HG03571 (cell line): ENCODE results near the gene LCE3D.
"Not testable (repeated sequence)": the region's sequence is repeated elsewhere in the genome, so short reads cannot be mapped to it uniquely, and the experiment has no call there.

Source experiments
- ATAC-seq: cut with Tn5 transposase; IDR thresholded peaks from one replicate; pipeline ENCODE4 v1.9.1; 2021; ENCODE audit not compliant: unreplicated experiment

LCE3D gene

GRCh38 chr1:152580433-152580832 lies at the start of gene LCE3D:
Gene LCE3D, minus strand, starts transcription at chr1:152580516. Its CDS starts 580 bp downstream, at chr1:152579936.
- ATAC-seq = no peak

- ATAC-seq = no peak
Measured at GRCh38 chr1:152626744-152627143, 46.4 kb upstream of the LCE3D start.

GRCh38 chr1:152623203-152623844 lies 43.0 kb upstream of the LCE3D start:
- ATAC-seq = no peak

DNA sequence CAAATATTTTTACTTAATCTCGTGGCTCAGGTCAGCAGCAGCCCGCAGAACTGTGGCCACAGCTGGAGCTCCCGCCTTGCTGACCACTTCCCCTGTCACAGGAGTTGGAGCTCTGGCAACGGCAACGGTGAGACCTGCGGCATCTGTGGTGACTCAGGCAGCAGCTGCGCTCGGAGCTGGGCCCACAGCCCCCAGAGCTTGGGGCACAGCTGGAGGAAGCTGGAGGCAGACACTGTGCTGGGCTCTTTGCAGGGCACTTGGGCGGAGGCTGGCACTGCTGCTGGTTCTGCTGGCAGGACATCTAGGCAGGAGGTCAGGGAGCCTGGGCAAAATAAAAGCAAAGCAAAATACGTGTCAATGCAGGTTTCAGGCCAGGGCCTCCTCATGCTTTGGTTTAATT lies 42.5 kb upstream of the LCE3D start, which contains the start of gene LCE3A:
TSS of gene LCE3A (minus strand) at position 301 of the 400 bp plus-strand sequence. CDS start at position 301, 0 bp downstream.
- ATAC-seq = no peak

- no peak for ATAC-seq
Measured at GRCh38 chr1:152621993-152622392, 41.7 kb upstream of the LCE3D start.

DNA sequence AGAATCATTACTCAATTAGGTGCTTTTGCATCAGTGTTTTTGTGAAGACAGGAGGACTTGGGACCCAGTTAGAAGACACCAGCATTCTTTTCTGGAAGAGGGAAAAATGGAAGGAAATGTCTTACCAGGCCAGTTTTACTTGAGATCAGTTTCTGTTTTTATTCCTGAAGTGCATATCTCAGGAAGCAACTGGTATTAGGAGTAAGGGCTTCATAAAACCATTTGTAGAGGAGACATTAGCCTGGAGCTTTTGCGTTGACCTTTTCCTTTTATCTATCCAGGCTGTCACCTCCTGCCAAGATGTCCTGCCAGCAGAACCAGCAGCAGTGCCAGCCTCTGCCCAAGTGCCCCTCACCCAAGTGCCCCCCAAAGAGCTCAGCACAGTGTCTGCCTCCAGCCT lies 33.2 kb upstream of the LCE3D start, which contains the start of gene LCE3B:
TSS of gene LCE3B (plus strand) at position 301 of the 400 bp plus-strand sequence. CDS start at position 301, 0 bp downstream.
- no peak for ATAC-seq

DNA sequence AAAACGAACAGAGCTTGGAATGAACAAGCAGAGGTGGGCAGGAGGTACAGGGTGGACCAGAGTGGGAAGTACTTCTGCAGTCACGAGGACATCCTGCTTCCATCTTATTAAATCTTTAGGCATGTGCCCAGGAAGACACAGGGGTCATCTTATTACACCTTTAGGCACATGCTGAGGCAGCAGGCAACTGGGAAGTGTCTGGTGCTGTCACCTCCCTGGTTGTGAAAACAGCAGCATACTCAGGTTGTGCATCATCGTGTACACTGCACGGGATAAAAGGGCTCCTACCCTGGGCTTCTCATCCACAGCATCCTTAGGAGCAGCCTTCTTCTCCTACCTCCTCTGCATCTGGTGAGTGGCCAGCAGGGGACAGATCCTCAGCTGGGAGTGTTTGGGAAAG lies 19.6 kb upstream of the LCE3D start, which contains the start of gene LCE3C:
TSS of gene LCE3C (plus strand) at position 301 of the 400 bp plus-strand sequence. CDS start 498 bp downstream, outside the sequence.
- no peak for ATAC-seq

- ATAC-seq = no peak
Measured at GRCh38 chr1:152596986-152597385, 16.7 kb upstream of the LCE3D start.

DNA sequence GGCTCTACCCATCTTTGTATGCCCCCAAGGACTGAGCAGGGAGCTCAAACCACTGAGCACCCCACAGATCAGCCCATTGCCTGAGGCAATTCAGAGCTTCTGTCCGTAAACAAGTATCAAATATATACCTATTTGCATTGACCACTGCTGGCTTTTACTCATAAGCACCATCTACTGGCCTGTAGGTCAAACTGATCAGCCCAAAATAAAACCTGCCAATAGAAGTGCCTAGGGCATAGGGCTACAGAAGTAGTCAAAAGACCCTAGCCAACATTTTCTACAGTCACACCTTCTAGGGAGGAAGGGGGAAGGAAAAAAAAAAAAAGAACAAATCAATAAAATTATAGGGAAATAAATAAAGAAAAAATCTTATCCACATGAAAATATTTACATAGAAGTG lies 5.3 kb upstream of the LCE3D start:
- no peak for ATAC-seq

GRCh38 chr1:152582647-152583046 lies 2.3 kb upstream of the LCE3D start:
- no peak for ATAC-seq

GRCh38 chr1:152579526-152579925 lies 790 bp downstream of the LCE3D start:
- not testable (repeated sequence) for ATAC-seq

DNA sequence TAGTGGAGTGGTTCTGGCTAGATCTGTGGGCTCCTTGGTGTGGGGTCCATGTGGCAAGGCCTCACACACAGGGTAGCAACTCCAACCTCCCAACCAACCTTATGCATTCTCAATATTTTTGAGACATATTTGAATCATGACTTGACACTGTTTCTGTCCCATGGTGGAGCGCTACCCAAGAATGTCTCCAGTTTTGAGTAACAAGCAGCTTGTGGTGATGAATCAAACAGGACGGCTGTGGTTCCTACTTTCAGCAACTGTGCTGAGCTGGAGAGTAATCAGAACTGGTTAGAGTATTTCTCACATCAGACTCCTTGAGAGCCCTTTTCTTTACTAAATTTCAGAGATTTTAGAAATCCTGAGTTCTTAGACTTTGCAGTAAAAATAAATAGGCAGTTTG lies 3.1 kb downstream of the LCE3D start:
- no peak for ATAC-seq

DNA sequence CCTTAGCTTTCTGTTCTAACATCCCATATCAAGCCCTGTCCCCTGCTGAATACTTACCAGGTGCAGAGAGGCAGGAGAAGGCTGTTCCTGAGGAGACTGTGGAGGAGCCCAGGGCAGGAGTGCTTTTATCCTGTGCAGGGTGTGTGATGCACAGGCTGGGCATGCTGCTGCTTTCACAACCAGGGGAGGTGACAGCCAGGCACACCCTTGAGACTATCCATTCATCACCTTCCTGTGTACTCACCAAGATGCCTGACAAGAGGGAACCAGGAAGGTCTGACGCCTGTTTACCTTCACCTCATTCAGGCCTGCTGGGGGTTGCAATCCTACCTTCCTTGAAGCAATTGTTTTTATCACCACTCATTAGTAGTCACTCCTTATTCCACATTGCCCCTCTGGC lies 13.6 kb downstream of the LCE3D start, which contains the start of gene LCE3E:
TSS of gene LCE3E (minus strand) at position 100 of the 400 bp plus-strand sequence. CDS start 572 bp downstream, outside the sequence.
- ATAC-seq = no peak

- ATAC-seq = no peak
Measured at GRCh38 chr1:152565535-152566215, 14.6 kb downstream of the LCE3D start.

GRCh38 chr1:152565115-152565514 lies 15.2 kb downstream of the LCE3D start:
- no peak for ATAC-seq

GRCh38 chr1:152548358-152548757 lies 32.0 kb downstream of the LCE3D start:
- not testable (repeated sequence) for ATAC-seq

DNA sequence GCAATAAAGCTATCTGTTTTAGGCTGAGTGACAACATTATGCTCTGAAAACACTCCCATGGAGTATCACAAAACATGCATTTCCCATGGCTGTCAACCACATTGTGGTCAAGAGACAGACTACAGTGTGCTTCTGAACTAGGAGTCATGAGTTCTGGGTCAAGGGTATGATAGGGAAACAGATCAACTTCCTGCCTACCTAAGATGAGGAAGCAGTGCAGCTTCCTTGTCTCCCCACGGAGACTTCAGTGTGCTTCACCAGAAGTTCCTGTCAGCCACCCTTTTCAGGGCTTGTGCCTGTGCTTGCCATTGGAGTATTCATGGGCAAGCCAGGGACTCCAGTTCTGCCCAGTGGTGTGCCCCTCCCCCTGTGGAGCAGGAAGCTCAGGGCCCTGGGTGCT lies 33.6 kb downstream of the LCE3D start:
- no peak for ATAC-seq

DNA sequence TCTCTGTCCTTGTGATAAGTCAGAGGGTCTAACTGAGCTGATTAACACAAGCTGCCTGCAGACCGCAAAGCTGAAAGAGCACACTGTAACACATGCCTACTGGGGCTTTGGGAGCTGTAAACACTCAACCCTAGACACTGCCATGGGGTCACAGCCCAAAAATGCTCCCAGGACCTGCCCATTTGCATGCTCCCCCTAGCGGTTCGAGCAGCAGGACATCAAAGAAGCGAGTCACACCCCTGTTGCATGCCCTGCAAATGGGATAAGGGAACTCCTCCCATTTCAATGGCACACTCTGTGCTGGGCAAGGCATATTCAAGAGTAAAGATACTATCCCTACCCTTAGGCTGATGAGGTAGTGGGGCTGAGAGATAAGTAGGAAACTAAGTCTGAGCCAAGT lies 36.5 kb downstream of the LCE3D start:
- ATAC-seq = no peak

DNA sequence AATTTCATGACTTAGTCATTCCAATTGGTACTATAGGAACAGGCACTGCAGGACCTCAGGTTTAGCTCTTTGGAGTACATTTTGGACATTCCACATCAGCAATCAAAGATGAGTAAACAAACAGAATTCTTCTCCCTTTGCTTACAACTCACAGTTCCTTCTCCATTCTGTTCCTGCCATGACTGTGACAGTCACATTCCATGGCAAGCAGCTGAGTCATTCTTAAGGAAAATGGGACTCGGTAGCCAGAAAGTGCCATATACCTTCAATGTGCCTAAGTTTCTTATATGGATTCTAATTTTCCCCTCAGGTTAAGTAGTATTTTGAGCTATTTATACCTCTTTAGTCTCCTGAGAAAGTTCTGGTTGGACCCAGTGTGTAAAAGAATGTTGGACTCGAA lies 40.4 kb downstream of the LCE3D start:
- ATAC-seq = no peak

GRCh38 chr1:152537496-152537895 lies 42.8 kb downstream of the LCE3D start:
- ATAC-seq = no peak

DNA sequence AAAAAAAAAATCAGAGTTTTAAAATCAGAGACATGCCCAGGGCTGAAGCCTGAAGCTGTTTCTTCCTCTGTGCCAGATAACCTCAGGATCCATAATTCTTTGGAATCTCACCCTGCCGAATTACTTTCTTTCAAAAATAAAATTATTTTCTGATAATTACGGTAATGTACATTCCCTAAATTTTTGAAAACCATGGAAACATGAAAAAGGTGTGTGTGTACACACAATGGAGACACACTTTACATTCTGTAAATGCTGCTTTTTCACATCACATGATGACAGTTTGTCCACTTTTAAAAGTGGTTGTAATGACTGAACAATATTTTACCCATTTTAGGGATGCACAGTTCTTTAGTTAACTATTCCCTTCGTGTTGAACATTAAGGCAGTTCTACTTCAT lies 44.5 kb downstream of the LCE3D start:
- no peak for ATAC-seq

- ATAC-seq = no peak
Measured at GRCh38 chr1:152533327-152533938, 46.9 kb downstream of the LCE3D start.
